ENCODE data around the gene C13orf46.

DNA sequence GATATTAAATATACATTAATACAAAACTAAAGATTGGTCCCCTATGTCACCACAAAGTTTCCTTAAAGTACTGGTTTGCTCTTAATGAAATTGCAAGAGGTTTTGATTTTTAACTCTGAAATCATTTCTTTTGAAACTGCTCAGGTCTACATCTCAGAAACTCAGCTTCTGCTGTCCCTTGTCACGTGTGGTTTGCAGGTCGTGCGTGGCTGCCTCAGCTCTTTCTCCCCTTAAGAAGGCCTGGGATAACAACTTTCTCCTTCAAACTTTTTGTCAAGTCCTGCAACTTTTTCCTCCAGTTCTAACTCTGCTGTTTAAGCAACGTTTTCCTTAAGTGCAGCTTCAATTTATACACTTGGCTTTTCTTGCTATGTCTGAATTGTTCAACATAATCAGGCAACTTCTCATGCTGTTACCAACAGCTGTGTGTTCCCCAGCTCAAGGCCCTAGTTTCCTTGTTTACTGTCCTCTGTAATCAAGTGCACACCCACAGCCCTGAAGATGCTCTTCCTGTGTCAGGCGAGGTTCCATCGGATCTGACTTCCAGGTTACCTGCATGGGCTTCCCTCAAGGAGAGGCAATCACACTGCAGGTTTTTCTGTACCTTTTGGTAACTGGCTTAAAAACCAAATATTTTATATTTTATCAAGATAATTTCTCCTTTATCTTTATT, 13.5 kb downstream of the C13orf46 start:
- TF ChIP-seq, protein P1, sequence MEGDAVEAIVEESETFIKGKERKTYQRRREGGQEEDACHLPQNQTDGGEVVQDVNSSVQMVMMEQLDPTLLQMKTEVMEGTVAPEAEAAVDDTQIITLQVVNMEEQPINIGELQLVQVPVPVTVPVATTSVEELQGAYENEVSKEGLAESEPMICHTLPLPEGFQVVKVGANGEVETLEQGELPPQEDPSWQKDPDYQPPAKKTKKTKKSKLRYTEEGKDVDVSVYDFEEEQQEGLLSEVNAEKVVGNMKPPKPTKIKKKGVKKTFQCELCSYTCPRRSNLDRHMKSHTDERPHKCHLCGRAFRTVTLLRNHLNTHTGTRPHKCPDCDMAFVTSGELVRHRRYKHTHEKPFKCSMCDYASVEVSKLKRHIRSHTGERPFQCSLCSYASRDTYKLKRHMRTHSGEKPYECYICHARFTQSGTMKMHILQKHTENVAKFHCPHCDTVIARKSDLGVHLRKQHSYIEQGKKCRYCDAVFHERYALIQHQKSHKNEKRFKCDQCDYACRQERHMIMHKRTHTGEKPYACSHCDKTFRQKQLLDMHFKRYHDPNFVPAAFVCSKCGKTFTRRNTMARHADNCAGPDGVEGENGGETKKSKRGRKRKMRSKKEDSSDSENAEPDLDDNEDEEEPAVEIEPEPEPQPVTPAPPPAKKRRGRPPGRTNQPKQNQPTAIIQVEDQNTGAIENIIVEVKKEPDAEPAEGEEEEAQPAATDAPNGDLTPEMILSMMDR (conservative IDR thresholded peaks at IDR 0.05; ENCODE audit: low read length): no peak
- no peak for TF ChIP-seq EZH2phosphoT487 (IDR thresholded peaks at IDR 0.05; ENCODE audit: borderline replicate concordance, low read depth, low read length)

Data from OCI-LY7 (cell line).